GM18505 (cell line): ENCODE measurements around the gene TRMU.

Experiments
- ATAC-seq: cut with Tn5 transposase; IDR thresholded peaks from one replicate; pipeline ENCODE4 v1.9.1; 2021; ENCODE audit not compliant: unreplicated experiment
- POLR2A ChIP-seq: IDR thresholded peaks from 4 replicates; pipeline ENCODE4 v1.6.1; 2011; ENCODE audit warnings: borderline replicate concordance; ENCODE audit not compliant: insufficient read depth, insufficient read length; ENCODE audit errors: extremely low read depth

Gene TRMU

DNA sequence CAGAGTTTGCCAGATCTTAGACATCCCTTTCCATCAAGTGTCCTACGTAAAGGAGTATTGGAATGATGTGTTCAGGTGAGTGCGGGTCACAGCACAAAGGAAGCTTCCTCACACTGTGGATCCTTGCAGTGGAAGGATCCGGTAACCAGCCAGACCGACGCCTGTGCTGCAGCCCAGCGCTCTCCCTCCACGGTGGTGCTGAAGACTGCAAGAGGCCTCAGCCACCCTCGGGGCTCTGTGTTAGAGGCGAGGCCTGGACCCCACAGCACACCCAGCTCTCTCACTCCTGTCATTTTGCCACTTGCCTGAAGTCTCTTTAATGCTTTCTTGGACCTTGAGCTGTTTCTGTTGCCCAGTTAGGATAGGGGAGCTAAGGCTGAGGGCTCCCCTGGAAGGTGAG, 2.4 kb downstream of the TRMU start:
- no peak for ATAC-seq
- no peak for TF ChIP-seq POLR2A

DNA sequence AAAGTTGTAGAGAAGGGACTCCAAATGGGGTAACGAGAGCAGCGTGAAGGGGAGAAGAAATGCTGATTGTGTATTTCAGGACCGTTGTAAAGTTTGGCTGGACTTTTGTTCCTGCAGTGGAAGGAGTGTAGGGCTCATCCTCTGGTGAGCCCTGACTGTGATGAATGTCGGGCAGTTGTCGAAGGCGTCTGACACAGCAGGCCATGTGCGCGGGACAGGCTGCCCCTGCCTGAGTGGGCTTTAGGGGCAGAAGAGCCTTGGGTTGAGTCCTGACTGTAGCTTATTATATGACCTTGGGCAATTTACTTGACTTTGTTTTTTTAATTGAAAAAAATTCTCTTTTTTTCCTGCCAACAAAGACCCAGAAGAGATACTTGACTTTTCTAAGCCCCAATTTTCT, 3.1 kb downstream of the TRMU start:
- ATAC-seq: no peak
- no peak for TF ChIP-seq POLR2A

DNA sequence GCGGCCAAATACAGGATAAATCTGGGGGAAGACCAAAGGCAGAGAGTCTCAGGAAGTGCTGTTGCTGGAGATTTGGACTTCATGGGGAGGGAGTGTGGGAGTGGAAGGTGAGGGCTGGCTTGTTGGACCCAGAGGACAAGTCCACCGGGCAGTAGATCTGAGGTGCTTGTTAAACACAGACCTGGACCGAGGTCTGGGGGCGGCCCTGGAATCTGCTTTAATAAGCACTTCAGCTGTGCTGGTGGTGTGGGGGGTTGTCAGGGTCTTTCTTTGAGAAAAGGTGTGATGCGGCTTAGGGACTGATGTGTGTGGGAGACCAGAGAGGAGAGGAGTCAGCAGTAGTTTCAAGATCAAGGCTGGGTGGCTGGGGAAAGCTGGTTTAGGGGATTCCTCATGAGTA, 4.4 kb downstream of the TRMU start:
- no peak for ATAC-seq
- no peak for TF ChIP-seq POLR2A

DNA sequence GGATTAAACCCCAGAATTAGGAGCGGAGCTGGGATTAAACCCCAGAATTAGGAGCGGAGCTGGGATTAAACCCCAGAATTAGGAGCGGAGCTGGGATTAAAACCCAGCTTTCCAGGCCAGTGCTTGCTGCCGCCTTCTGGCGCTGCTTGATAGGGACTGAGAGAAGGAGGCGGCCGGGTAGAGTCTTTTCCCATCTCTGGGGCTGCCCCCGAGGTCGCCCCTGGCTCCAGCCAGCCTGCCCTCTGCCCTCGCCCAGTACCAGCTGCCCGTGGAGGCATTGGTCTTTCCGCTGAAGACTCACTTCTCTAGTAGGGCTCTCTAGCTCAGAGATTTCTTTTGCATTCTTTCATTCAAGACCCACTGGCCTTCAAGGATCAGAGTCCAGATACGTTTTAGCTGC, 5.2 kb downstream of the TRMU start:
- no peak for TF ChIP-seq POLR2A
- no peak for ATAC-seq

DNA sequence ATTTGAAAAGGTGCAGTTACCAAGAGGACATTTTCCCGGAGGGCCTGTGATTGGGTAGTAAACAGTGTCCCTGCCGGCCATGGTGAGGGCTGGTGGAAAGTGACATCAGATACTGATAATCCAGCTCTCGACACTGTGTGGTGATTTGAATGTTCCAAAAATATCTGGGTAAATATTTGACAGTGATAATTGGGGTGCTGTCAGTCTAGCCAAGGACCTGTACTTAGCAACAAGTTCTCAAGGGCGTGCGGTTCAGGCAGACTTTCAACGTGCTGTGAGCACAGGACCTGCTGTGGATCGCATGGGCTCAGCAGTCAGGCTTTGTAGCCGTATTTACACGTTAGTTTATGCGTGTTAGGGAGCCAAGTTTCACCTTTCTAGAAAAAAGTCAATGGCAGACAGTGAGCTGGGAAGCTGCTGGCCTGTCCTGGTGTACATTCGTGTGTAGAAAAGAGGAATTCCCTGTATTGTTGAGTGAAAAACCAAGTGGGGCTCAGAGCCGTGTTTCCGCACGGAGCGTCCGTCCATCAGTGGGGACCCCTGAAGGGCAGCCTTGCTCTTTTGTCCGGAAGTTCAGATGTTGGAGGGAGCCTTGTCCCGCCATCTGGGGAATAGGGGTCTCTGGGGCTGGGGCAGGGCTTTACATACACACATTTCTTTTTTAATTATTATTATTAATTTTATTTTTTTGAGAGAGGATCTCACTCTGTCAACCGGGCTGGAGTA, 11.3 kb downstream of the TRMU start:
- no peak for TF ChIP-seq POLR2A
- ATAC-seq: no peak

DNA sequence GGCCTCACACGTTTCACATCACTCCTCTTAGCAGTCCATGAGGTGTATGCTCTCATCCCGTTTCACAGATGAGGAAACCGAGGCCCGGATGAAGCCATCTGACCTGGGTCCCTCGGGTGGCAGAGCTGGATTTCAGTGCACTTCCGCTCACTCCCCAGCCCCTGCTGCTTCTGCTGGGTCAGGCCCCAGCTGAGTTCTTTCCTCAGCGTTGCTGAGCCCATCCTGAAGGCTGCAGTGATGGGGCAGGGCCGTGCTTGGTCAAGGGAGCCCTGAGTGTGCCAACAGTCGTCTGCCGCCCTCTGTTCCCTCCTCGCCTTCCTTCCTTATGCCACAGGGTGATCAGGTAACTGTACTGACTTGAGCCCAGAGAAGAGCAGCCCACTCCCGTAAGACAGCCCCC, 12.1 kb downstream of the TRMU start:
- TF ChIP-seq POLR2A: no peak
- no peak for ATAC-seq

DNA sequence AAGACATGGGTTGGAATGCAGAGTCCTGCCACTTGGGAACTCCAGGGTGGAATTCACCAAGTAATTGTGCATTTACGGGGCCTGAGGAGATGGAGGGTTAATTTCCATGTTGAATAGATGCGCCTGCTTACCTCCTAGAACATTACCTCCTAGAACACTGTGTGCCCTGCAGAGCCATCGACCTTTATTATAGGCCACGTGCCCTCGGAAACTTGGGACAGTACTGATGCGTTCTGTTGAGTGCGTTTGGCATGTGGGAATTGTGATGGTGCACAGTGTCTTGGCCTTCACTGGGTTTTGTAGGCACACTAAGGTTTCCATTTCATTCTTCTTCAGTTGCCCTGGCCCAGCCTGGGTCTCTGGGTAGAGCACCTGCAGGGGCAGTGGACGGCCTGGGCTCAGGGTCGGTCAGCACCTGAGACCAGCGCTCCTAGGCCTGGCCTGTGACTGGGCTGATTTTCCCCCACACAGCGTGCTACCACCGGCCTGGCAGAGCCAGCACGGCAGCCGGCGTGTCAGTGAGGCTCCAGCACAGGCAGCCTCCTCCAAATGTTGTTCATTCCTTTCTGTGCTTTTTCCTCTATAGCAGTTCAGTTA, 12.7 kb downstream of the TRMU start:
- no peak for ATAC-seq
- TF ChIP-seq POLR2A: no peak

DNA sequence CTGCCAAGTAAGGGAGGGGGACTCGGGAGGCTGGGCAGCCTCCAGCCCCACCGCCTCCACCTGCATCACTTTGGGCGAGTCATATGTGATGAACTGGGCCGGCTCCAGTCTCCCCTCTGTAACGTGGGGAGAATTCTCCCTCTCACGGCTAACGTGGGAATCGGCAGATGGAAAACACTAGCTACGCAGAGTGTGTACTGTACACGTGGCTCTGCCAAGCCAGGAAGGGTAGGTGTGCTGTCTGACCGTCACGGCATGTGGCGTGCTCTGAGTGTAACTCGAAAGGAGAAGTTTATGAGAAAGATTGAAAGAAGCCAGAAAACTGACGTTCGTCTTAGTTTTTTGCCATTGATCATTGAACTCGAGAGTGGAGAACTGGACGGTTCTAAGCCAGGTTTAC, 13.7 kb downstream of the TRMU start:
- TF ChIP-seq POLR2A: no peak

DNA sequence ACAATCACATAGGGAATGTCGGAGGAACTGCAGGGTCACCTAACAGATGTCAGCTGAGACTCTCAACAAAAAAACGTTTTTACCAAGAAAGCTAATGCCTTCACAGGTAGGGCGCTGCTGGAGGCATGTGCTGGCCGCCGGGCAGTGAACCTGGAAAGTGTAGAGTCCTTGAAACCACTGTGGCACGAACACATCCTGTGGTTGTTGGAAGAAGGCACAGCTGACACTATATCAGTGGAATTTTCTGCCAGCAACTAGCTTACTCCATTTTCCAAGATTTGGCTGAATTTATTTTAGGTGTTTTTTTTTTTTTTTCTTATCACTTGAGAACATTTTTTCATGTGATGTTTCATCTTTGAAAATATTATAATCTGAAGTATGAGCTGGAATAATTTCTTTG, 14.2 kb downstream of the TRMU start:
- no peak for ATAC-seq
- no peak for TF ChIP-seq POLR2A

More for the DNA sequence above, 13.7 kb downstream of the TRMU start:
- no peak for ATAC-seq

DNA sequence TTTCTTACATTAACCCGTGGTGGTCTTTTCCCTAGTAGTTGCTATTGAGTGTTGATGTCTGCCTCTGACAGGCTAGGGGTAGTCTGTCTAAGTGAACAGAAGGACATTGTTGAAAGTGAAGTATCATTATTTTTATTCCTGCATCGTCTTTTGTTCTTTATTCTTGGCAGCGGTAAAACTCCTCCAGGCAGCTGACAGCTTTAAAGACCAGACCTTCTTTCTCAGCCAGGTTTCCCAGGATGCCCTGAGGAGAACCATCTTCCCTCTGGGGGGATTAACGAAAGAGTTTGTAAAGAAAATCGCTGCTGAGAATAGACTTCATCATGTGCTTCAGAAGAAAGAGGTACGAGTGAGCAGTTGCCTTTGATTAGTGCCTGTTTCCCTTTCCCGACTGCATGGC, 14.6 kb downstream of the TRMU start:
- no peak for ATAC-seq
- no peak for TF ChIP-seq POLR2A

DNA sequence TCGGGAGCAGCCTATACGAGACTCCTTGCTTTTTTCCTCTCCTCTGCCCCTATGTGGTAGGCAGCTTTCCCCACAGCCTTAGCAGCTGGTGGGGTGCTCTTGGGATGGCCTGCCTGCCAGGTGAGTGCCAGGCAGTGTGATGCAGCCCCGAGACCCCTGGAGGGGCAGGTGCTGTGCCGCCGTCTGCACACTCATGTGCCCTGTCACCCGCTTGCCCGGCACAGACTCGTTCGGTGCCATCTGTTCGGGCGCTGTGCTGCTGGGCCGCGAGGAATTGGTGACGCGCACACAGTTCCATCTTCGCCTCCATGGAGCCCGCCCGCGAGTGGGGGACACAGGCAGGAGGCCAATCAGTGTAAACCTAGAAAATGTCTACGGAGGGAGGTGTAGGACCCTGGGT, 15.1 kb downstream of the TRMU start:
- ATAC-seq: no peak
- TF ChIP-seq POLR2A: no peak

DNA sequence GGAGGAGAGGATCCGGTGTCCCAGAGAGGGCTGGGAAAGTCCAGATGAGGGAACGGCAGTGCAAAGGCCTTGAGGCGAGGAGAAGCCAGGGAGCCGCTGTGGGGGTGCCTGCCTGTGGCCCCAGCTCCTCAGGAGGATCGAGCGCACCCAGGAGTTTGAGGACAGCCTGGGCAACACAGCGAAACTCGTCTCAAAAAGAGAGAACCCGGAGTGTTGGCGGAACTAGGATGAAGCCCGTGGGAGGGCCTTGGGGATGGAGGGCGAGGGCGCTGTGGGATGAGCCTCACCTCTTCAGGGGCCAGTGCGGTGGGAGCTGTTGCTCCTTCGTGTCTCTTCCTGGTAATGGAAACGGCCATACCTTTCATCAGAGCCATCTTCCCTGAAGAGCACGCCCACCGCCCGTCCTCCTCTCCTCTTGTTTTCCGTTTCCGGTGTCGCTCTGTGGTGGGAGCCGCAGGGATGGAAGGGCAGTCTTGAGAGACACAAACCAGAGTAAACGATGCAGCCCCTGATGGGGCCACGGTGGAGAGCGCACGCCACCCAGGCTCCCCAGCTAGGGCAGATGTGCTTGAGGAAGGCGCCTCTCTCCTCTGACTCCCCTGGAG, 15.7 kb downstream of the TRMU start:
- TF ChIP-seq POLR2A: no peak
- no peak for ATAC-seq

DNA sequence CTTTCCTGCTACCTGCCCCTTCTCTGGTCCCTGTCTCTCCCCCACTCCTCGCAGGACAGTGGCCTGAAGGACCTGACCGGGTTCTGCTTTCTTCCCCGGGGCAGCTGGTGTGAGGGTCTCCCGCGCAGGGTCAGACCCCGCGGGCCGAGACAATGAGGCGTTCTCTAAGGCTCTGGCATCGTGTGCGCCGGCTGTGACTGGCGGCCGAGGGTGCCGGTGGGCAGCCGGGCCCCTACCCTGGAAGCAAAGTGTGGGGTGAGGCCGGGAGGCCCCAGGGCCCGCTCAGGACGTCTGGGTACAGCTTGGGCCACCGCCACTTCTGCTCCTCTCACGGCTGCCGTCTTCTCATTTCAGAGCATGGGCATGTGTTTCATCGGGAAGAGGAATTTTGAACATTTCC, 16.3 kb downstream of the TRMU start:
- ATAC-seq: no peak
- no peak for TF ChIP-seq POLR2A

DNA sequence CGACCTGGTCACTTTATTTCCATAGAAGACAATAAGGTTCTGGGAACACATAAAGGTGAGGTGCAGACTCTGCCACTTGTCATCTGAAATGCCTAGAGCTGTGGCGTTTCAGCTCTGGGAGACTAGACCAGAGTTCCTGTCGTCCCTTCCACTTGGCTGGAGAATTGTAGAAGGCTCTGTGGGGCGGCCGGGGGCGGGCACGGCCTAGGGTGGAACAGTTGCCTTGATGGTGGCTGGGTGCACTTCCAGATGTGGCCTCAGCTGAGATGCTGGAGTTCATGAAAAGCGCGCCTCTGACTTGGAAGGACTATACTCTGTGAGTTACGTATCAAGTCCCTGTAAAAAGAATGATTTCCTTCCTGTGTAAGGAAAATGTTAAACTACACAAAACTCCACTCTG, 16.8 kb downstream of the TRMU start:
- ATAC-seq: no peak
- TF ChIP-seq POLR2A: no peak

DNA sequence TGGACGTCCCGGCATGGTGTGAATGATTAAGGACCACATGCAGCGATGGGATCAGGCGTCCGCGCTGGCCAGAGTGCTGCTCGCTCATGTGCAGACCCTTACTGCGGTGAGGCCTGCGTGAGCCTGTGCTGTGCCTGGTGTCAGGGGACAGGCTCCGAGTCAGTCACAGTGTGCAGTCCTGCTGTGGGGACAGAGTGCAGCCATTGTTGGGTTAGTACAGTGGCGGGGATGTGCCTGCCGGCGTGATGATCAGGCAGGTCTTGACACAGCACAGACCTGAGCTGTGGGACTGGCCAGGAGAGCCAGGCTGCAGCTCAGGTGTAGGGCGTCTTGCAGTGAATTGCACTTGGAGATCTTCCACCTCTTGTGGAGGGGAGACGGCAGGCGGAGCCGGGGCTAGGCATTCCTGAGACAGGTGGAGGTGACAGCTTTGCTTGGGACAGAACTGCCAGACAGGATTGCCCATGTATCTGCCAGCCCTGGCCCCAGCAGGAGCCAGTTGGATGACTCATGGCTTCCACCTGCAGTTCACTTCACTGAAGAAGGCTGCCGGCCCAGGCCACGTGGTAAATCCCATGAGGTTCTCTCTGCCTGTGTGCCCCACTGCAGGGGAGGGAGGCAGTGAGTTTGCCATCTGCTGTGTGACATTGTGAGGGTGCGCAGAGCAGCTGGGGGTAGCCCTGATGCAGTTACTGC, 17.3 kb downstream of the TRMU start:
- ATAC-seq: no peak
- no peak for TF ChIP-seq POLR2A
